SU-DHL-6 (cell line): ENCODE results near the gene KCNJ1.

Experiments used
- H2AFZ ChIP-seq: fragments of 200-600 bp; sonication (generic); 2 replicates; pipeline ENCODE4 v1.6.1; 2014; ENCODE audit warnings: low read depth, mild to moderate bottlenecking, moderate library complexity, mixed read lengths, antibody characterized with exemption, low read length; ENCODE audit not compliant: severe bottlenecking
- H3F3A ChIP-seq: fragments of 200-600 bp; shearing (Covaris generic); 2 replicates; pipeline ENCODE4 v1.6.0; 2016; ENCODE audit warnings: antibody characterized with exemption, mild to moderate bottlenecking; ENCODE audit not compliant: insufficient read depth
- H3K27ac ChIP-seq: fragments of 200-600 bp; sonication (generic); 2 replicates; pipeline ENCODE4 v1.5.1; 2016; ENCODE audit warnings: low read depth, mild to moderate bottlenecking, low read length, moderate library complexity, mixed read lengths
- H3K27me3 ChIP-seq: fragments of 200-600 bp; sonication (generic), shearing (Covaris generic); 2 replicates; pipeline ENCODE4 v1.6.0; 2014; ENCODE audit warnings: mild to moderate bottlenecking, low read length
- H3K36me3 ChIP-seq: fragments of 200-600 bp; sonication (generic); 2 replicates; pipeline ENCODE4 v1.6.1; 2014; ENCODE audit warnings: mild to moderate bottlenecking, low read length, mixed read lengths
- H3K4me2 ChIP-seq: fragments of 300-600, 200-600 bp; shearing (Covaris generic), sonication (generic); 2 replicates; pipeline ENCODE4 v1.6.0; 2014; ENCODE audit warnings: low read length, low read depth, mild to moderate bottlenecking; ENCODE audit not compliant: poor library complexity, severe bottlenecking
- H3K4me3 ChIP-seq: fragments of 200-600 bp; sonication (generic); 2 replicates; pipeline ENCODE4 v1.5.1; 2014; ENCODE audit warnings: antibody characterized with exemption, low read length, mild to moderate bottlenecking, mixed read lengths; ENCODE audit not compliant: insufficient read depth, poor library complexity, severe bottlenecking
- H3K79me2 ChIP-seq: fragments of 200-600 bp; sonication (generic); 2 replicates; pipeline ENCODE4 v1.6.1; 2014; ENCODE audit warnings: mild to moderate bottlenecking, low read length, moderate library complexity; ENCODE audit not compliant: insufficient read depth
- H3K9ac ChIP-seq: fragments of 200-600 bp; sonication (generic); 2 replicates; pipeline ENCODE4 v1.7.0; 2014; ENCODE audit warnings: mild to moderate bottlenecking, low read length
- H3K9me2 ChIP-seq: fragments of 200-600 bp; sonication (generic); replicated peaks from 2 replicates; pipeline ENCODE4 v1.6.1; 2014; ENCODE audit warnings: low read length; ENCODE audit not compliant: insufficient read depth
- H3K9me3 ChIP-seq: fragments of 200-600 bp; sonication (generic); 2 replicates; pipeline ENCODE4 v1.6.1; 2014; ENCODE audit warnings: low read length, mixed read lengths; ENCODE audit not compliant: insufficient read depth
- H4K20me1 ChIP-seq: fragments of 200-600 bp; sonication (generic); 2 replicates; pipeline ENCODE4 v1.6.1; 2014; ENCODE audit warnings: low read depth, mild to moderate bottlenecking, antibody characterized with exemption, low read length, moderate library complexity, mixed read lengths
- EZH2phosphoT487 ChIP-seq: fragments of 200-600 bp; sonication (generic), shearing (Covaris generic); conservative IDR thresholded peaks from 2 replicates; pipeline ENCODE4 v1.6.1; 2018; ENCODE audit warnings: mild to moderate bottlenecking, antibody characterized with exemption, low read length, moderate library complexity, mixed read lengths
- TF ChIP-seq, protein P1 (sequence below): fragments of 200-600 bp; sonication (generic); IDR thresholded peaks from one replicate; pipeline ENCODE4 v1.5.1; 2017; ENCODE audit warnings: antibody characterized with exemption, mild to moderate bottlenecking, low read length, moderate library complexity; ENCODE audit not compliant: insufficient read depth, poor library complexity, severe bottlenecking

The KCNJ1 gene

DNA sequence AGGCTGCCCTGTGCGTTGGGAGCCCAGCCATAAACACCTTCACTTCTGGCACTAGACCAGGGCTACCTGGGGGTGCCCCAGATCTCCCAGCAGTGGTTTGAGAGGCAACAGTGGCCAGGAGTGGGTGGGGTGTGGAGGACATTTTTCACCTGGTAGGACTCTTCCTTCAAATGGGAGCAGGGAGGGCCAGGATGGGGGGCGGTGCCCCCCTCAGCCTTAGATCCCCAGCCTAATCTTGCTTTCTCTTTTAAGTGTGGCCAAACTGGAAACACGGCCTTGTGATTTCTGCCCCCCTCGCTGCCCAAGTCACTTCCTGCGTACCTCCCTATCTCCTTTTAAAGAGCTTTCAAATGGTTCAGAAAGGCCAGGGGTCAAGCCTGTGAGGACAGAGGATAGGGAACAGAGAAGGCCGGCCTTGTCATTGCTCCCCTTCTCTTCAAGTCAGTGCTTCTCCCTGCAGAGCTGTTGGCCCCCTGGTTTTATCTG lies 24.9 kb upstream of the KCNJ1 start:
- no peaks in the 10 kb centered on the region for H3K79me2 ChIP-seq
- no peaks in the 10 kb centered on the region for H3K27me3 ChIP-seq
- no peak overlapping the region for H3K9ac ChIP-seq
- no peak overlapping the region for H3K27ac ChIP-seq
- no peaks in the 10 kb centered on the region for H4K20me1 ChIP-seq
- no peak overlapping the region for H3K4me2 ChIP-seq
- no peak overlapping the region for H2AFZ ChIP-seq
- H3K4me3 ChIP-seq, result no peak overlapping the region
- no peaks in the 10 kb centered on the region for H3K9me3 ChIP-seq
- TF ChIP-seq, protein P1, sequence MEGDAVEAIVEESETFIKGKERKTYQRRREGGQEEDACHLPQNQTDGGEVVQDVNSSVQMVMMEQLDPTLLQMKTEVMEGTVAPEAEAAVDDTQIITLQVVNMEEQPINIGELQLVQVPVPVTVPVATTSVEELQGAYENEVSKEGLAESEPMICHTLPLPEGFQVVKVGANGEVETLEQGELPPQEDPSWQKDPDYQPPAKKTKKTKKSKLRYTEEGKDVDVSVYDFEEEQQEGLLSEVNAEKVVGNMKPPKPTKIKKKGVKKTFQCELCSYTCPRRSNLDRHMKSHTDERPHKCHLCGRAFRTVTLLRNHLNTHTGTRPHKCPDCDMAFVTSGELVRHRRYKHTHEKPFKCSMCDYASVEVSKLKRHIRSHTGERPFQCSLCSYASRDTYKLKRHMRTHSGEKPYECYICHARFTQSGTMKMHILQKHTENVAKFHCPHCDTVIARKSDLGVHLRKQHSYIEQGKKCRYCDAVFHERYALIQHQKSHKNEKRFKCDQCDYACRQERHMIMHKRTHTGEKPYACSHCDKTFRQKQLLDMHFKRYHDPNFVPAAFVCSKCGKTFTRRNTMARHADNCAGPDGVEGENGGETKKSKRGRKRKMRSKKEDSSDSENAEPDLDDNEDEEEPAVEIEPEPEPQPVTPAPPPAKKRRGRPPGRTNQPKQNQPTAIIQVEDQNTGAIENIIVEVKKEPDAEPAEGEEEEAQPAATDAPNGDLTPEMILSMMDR, result no peak
- no peak for TF ChIP-seq EZH2phosphoT487
- no peaks in the 10 kb centered on the region for H3K9me2 ChIP-seq
- no peaks in the 10 kb centered on the region for H3F3A ChIP-seq
- H3K36me3 ChIP-seq, result no peaks in the 10 kb centered on the region

DNA sequence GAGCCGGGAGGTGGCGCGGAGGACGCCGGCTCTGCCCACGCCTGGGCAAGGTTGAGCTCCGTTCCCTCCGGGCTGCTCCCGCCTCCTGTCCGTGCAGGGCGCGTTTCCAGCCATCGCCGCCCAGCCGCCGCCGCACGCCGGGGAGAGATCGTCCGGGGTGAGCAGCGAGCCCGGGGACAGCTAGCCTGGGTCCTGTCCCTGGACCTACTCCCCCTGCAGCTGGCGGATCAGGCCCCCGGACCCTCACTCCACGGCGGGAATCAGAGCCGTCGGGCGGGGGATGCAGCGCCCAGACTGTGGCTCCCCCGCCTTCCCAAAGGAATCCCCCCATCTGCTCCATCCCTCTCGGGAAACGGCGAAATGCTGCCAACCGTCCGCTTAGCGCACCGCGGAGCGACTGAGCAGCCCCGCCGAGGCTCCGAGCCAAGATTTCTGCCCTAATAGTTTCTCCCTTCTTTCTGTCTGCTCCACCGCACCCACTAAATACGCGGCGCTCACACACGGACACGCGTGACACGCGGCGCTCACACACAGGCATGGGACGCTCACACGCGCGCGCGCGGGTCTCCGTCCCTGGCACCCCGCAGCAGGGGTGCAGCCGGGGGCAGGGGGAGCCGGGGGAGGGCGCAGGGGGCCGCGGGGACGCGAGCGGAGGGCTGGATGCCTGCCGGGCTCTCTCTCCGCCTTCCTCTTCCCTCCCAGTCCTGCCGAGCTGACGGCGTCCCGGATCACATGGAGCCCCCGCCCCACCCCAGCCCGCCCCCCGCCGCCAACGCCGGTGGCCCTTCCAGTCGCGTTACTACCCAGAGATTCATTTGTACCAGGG lies 23.7 kb upstream of the KCNJ1 start, which contains the start of gene KCNJ5:
Gene KCNJ5, plus strand, starts transcription at position 814 of the 826 bp plus-strand sequence. CDS start 19,918 bp downstream, outside the sequence.
- Histone ChIP-seq H3K9ac (no peak within 1 kb of the TSS), H3K9me3 (no peaks in the 10 kb centered on the region), H3K27ac (no peak within 1 kb of the TSS), H3K4me2 (no peak within 1 kb of the TSS), H3K79me2 (no peaks in the 10 kb centered on the region), H3K36me3 (no peaks in the 10 kb centered on the region), H3K9me2 (no peaks in the 10 kb centered on the region), H3K4me3 (no peak within 1 kb of the TSS), H3F3A (no peaks in the 10 kb centered on the region), H3K27me3 (no peaks in the 10 kb centered on the region), H2AFZ (no peak within 1 kb of the TSS), H4K20me1 (no peaks in the 10 kb centered on the region)
- TF ChIP-seq EZH2phosphoT487, result no peak
- TF ChIP-seq, protein P1, result no peak

DNA sequence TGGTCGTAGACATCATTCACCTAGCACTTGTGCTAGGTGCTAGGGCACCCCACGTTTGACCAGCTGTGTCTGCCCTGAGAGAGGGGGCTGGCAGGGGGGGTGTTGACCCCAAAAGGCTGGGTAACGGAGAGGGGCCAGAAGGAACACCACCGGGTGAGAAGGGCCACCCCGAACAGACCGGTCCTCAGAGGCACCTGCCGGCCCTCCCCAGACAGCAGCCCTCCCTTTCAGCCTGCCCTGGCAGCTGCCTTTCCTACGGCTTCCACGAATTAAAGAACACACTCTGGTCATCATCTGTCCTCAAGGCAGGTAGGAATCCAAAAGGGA lies 23.1 kb upstream of the KCNJ1 start:
- no peak overlapping the region for H2AFZ ChIP-seq
- H3K36me3 ChIP-seq, result no peaks in the 10 kb centered on the region
- TF ChIP-seq, protein P1, result no peak
- TF ChIP-seq EZH2phosphoT487, result no peak
- no peaks in the 10 kb centered on the region for H4K20me1 ChIP-seq
- H3K9me3 ChIP-seq, result no peaks in the 10 kb centered on the region
- no peaks in the 10 kb centered on the region for H3K9me2 ChIP-seq
- no peak overlapping the region for H3K9ac ChIP-seq
- H3F3A ChIP-seq, result no peaks in the 10 kb centered on the region
- H3K27me3 ChIP-seq, result no peaks in the 10 kb centered on the region
- no peak overlapping the region for H3K4me2 ChIP-seq
- no peak overlapping the region for H3K27ac ChIP-seq
- no peaks in the 10 kb centered on the region for H3K79me2 ChIP-seq
- no peak overlapping the region for H3K4me3 ChIP-seq
